Endodermal cell (in vitro differentiated cells): ENCODE measurements around the gene TNK2. TPM values are rescaled to one million over a fixed set of nuclear protein-coding genes. Genes with fewer than 3 reads are reported as not detected.
"Not testable (repeated sequence)": the region's sequence is repeated elsewhere in the genome, so short reads cannot be mapped to it uniquely, and the experiment has no call there.

Experiments
- DNase-seq: peaks from one replicate; pipeline ENCODE4 v3.0.0-alpha.2; 2017
- H3K27ac ChIP-seq: 2 replicates; pipeline ENCODE4 v1.5.1; 2013; ENCODE audit warnings: mild to moderate bottlenecking, low read depth, low read length, moderate library complexity
- H3K27me3 ChIP-seq: 2 replicates; pipeline ENCODE4 v1.6.1; 2013; ENCODE audit warnings: mild to moderate bottlenecking, low read length, moderate library complexity; ENCODE audit not compliant: insufficient read depth, control insufficient read depth, poor library complexity, severe bottlenecking
- H3K36me3 ChIP-seq: 2 replicates; pipeline ENCODE4 v1.7.0; 2013; ENCODE audit warnings: mild to moderate bottlenecking, low read length, moderate library complexity; ENCODE audit not compliant: control insufficient read depth, insufficient read depth
- H3K4me1 ChIP-seq: one replicate; pipeline ENCODE4 v1.7.0; 2013; ENCODE audit warnings: low read length; ENCODE audit not compliant: control insufficient read depth, insufficient read depth
- H3K4me3 ChIP-seq: 2 replicates; pipeline ENCODE4 v1.5.1; 2013; ENCODE audit warnings: mild to moderate bottlenecking, low read length, moderate library complexity
- H3K9ac ChIP-seq: 2 replicates; pipeline ENCODE4 v1.6.1; 2013; ENCODE audit warnings: mild to moderate bottlenecking, low read length, moderate library complexity; ENCODE audit not compliant: poor library complexity, severe bottlenecking; ENCODE audit errors: extremely low read depth
- H3K9me3 ChIP-seq: 2 replicates; pipeline ENCODE4 v1.6.1; 2013; ENCODE audit warnings: mild to moderate bottlenecking, low read length, moderate library complexity; ENCODE audit not compliant: control insufficient read depth
- H3K27ac Mint-ChIP-seq: 2 replicates; pipeline ENCODE4 v1.8.0; 2020; ENCODE audit warnings: mixed read lengths
- H3K27me3 Mint-ChIP-seq: 2 replicates; pipeline ENCODE4 v1.8.0; 2021; ENCODE audit warnings: mild to moderate bottlenecking, mixed read lengths; ENCODE audit not compliant: insufficient read depth
- H3K36me3 Mint-ChIP-seq: 2 replicates; pipeline ENCODE4 v1.8.0; 2020; ENCODE audit warnings: low read depth, mixed read lengths
- H3K4me1 Mint-ChIP-seq: 2 replicates; pipeline ENCODE4 v1.8.0; 2020; ENCODE audit warnings: mixed read lengths
- H3K4me3 Mint-ChIP-seq: 2 replicates; pipeline ENCODE4 v1.8.0; 2020; ENCODE audit warnings: mild to moderate bottlenecking, moderate library complexity, mixed read lengths
- H3K9me3 Mint-ChIP-seq: 2 replicates; pipeline ENCODE4 v1.8.0; 2020; ENCODE audit warnings: mild to moderate bottlenecking, mixed read lengths
- CTCF ChIP-seq: fragments of 200-600 bp; sonication (generic); conservative IDR thresholded peaks from 2 replicates; pipeline ENCODE4 v1.5.0; 2021; ENCODE audit warnings: antibody characterized with exemption, mild to moderate bottlenecking
- WGBS, 2 experiments: methylation state at CpG; one replicate each; pipeline versions ENCODE4 v1.1.5 to v1.1.7; 2013; ENCODE audit warnings: missing lambda C conversion rate in 2 of 2, mixed read lengths in 1 of 2; ENCODE audit not compliant: insufficient coverage in 1 of 2, insufficient read length in 1 of 2; 5-methylcytosine and 5-hydroxymethylcytosine counted together
- total RNA-seq, 2 donors: library from RNA; stranded (reverse); fragmentation: NEBNext Ultra II Directional in 1 of 2; extraction: Animal tissue kit (Norgen Biotek cat#: 25700) in 1 of 2; gene quantifications; 2 replicates in 1 of 2; 3 replicates in 1 of 2; pipeline ENCODE4 v1.2.1, GENCODE V29; 2021

The TNK2 gene
- total RNA-seq, 2 donors from 2014 or later: 53.2 to 85.7 TPM

GRCh38 chr3:195903950-195904290 is 4.4 kb downstream of the TNK2 start:
- 92 to 93% methylated on average over 4 to 6 of the region's 6 CpGs for WGBS, 2 experiments
- H3K27ac Mint-ChIP-seq: no peak overlapping the region
- TF ChIP-seq CTCF: no peak

GRCh38 chr3:195902634-195903033 is 5.7 kb downstream of the TNK2 start:
- H3K4me3 Mint-ChIP-seq, H3K27ac ChIP-seq, H3K9me3 ChIP-seq, H3K9ac ChIP-seq, H3K36me3 ChIP-seq, H3K27ac Mint-ChIP-seq, H3K4me1 ChIP-seq, H3K4me3 ChIP-seq, H3K27me3 Mint-ChIP-seq, H3K27me3 ChIP-seq, H3K9me3 Mint-ChIP-seq, DNase-seq: not testable (repeated sequence)
- peaks cover 29% of the 10 kb centered on the region for H3K4me1 Mint-ChIP-seq
- 97 to 98% methylated on average over 8 to 9 of the region's 9 CpGs for WGBS, 2 experiments
- peaks cover 18% of the 10 kb centered on the region for H3K36me3 Mint-ChIP-seq

More at GRCh38 chr3:195903950-195904290, 4.4 kb downstream of the TNK2 start:
- Histone ChIP-seq H3K27me3 (no peaks in the 10 kb centered on the region), H3K36me3 (peaks cover 6% of the 10 kb centered on the region), H3K4me3 (no peak overlapping the region), H3K27ac (no peak overlapping the region), H3K9me3 (no peaks in the 10 kb centered on the region), H3K9ac (no peak overlapping the region), H3K4me1 (peaks cover 9% of the 10 kb centered on the region)
- Mint-ChIP-seq H3K27me3 (peaks cover 2% of the 10 kb centered on the region), H3K4me1 (peaks cover 27% of the 10 kb centered on the region), H3K4me3 (no peak overlapping the region), H3K36me3 (peaks cover 18% of the 10 kb centered on the region), H3K9me3 (no peaks in the 10 kb centered on the region)
- no peak for DNase-seq

GRCh38 chr3:195901836-195902585 is 6.3 kb downstream of the TNK2 start:
- not testable (repeated sequence) for H3K27ac ChIP-seq, H3K4me3 Mint-ChIP-seq, H3K4me3 ChIP-seq, H3K9me3 Mint-ChIP-seq, H3K9ac ChIP-seq, H3K36me3 ChIP-seq, H3K27me3 Mint-ChIP-seq, DNase-seq, H3K9me3 ChIP-seq, H3K27ac Mint-ChIP-seq, H3K4me1 ChIP-seq, H3K27me3 ChIP-seq
- Mint-ChIP-seq H3K4me1 (peaks cover 30% of the 10 kb centered on the region), H3K36me3 (peaks cover 18% of the 10 kb centered on the region)
- 89 to 92% methylated on average over 11 to 16 of the region's 16 CpGs for WGBS, 2 experiments

GRCh38 chr3:195900436-195901355 is 7.7 kb downstream of the TNK2 start:
- Mint-ChIP-seq H3K4me3 (no peak overlapping the region), H3K36me3 (peaks cover 8% of the 10 kb centered on the region), H3K27me3 (no peaks in the 10 kb centered on the region), H3K27ac (no peak overlapping the region), H3K9me3 (no peaks in the 10 kb centered on the region), H3K4me1 (peaks cover 30% of the 10 kb centered on the region)
- Histone ChIP-seq H3K9ac (no peak overlapping the region), H3K9me3 (no peaks in the 10 kb centered on the region), H3K36me3 (peaks cover 2% of the 10 kb centered on the region), H3K27ac (no peak overlapping the region), H3K4me3 (no peak overlapping the region), H3K4me1 (peaks cover 5% of the 10 kb centered on the region), H3K27me3 (no peaks in the 10 kb centered on the region)
- no peak for TF ChIP-seq CTCF
- DNase-seq: no peak
- WGBS, 2 experiments: 83 to 92% methylated on average over 15 to 23 of the region's 23 CpGs
